HEK293 (cell line): ENCODE measurements around the gene ATP2B3.
A peak's percentile ranks its signal among the peaks of the same experiment; 100 is the strongest.

Source experiments
- CTCF ChIA-PET: fragments of 350-600 bp; formaldehyde crosslinking; extraction: SDS; loops from one replicate; lab custom pipeline; 2021; ENCODE audit warnings: antibody characterized with exemption; lab: Yijun Ruan, JAX
- POLR2A ChIA-PET: fragments of 300-600 bp; formaldehyde crosslinking; extraction: SDS; loops from one replicate; lab custom pipeline; 2020; ENCODE audit warnings: antibody characterized with exemption, inconsistent platforms; lab: Yijun Ruan, JAX
- H3K27ac ChIP-seq: fragments of 200-500 bp; sonication (Bioruptor generic); 2 replicates; pipeline ENCODE4 v1.5.1; 2014; ENCODE audit warnings: low read depth, low read length, control low read depth, inconsistent platforms; ENCODE audit errors: extremely low read depth
- H3K36me3 ChIP-seq, 2 experiments: fragments of 200-500 bp in 1 of 2; sonication (Bioruptor generic) in 1 of 2; 1 replicate in 1 of 2; 2 replicates in 1 of 2; pipeline ENCODE4 v1.5.1; 2014 to 2017; ENCODE audit warnings: inconsistent platforms in 2 of 2, low read length in 2 of 2; ENCODE audit not compliant: control insufficient read depth in 2 of 2, insufficient read depth in 1 of 2
- H3K4me1 ChIP-seq: fragments of 200-500 bp; sonication (Bioruptor generic); 2 replicates; pipeline ENCODE4 v1.5.1; 2014; ENCODE audit warnings: mild to moderate bottlenecking, low read length, inconsistent platforms; ENCODE audit not compliant: control insufficient read depth, insufficient read depth
- H3K4me3 ChIP-seq: 2 replicates; pipeline ENCODE4 v1.5.1; 2011; ENCODE audit warnings: low read depth, mild to moderate bottlenecking, control low read depth, low read length, moderate library complexity
- H3K9me3 ChIP-seq: fragments of 200-500 bp; sonication (Bioruptor generic); 2 replicates; pipeline ENCODE4 v1.5.1; 2014; ENCODE audit warnings: low read depth, low read length, inconsistent platforms; ENCODE audit not compliant: control insufficient read depth, insufficient read depth
- CTCF ChIP-seq: fragments of 450-650 bp; formaldehyde crosslinking; IDR thresholded peaks from 2 replicates; pipeline ENCODE4 v1.5.1; 2016; ENCODE audit warnings: missing biosample characterization, missing genetic modification characterization
- GLIS2 ChIP-seq: fragments of 450-650 bp; formaldehyde crosslinking; IDR thresholded peaks from 2 replicates; pipeline ENCODE4 v1.5.1; 2016; ENCODE audit warnings: missing biosample characterization, missing genetic modification characterization
- KLF9 ChIP-seq: fragments of 450-650 bp; formaldehyde crosslinking; IDR thresholded peaks from 2 replicates; pipeline ENCODE4 v1.5.1; 2016; ENCODE audit warnings: missing biosample characterization, missing genetic modification characterization, low read depth
- SCRT1 ChIP-seq: fragments of 450-650 bp; formaldehyde crosslinking; IDR thresholded peaks from 2 replicates; pipeline ENCODE4 v1.5.1; 2016; ENCODE audit warnings: missing biosample characterization, missing genetic modification characterization, borderline replicate concordance
- SP7 ChIP-seq: fragments of 450-650 bp; formaldehyde crosslinking; IDR thresholded peaks from 2 replicates; pipeline ENCODE4 v1.5.1; 2016; ENCODE audit warnings: missing biosample characterization, missing genetic modification characterization
- YY2 ChIP-seq: fragments of 450-650 bp; formaldehyde crosslinking; IDR thresholded peaks from 2 replicates; pipeline ENCODE4 v1.5.1; 2016; ENCODE audit warnings: missing biosample characterization, missing genetic modification characterization
- ZBTB1 ChIP-seq: fragments of 450-650 bp; formaldehyde crosslinking; IDR thresholded peaks from 2 replicates; pipeline ENCODE4 v1.5.1; 2016; ENCODE audit warnings: missing biosample characterization, missing genetic modification characterization
- ZFP37 ChIP-seq: fragments of 450-650 bp; formaldehyde crosslinking; IDR thresholded peaks from 2 replicates; pipeline ENCODE4 v1.5.1; 2016; ENCODE audit warnings: missing biosample characterization, missing genetic modification characterization
- ZNF157 ChIP-seq: fragments of 450-650 bp; formaldehyde crosslinking; IDR thresholded peaks from 2 replicates; pipeline ENCODE4 v1.5.1; 2016; ENCODE audit warnings: missing biosample characterization, missing genetic modification characterization
- ZNF248 ChIP-seq: fragments of 450-650 bp; formaldehyde crosslinking; IDR thresholded peaks from 2 replicates; pipeline ENCODE4 v1.5.1; 2017; ENCODE audit warnings: missing biosample characterization, missing genetic modification characterization
- ZNF280D ChIP-seq: fragments of 450-650 bp; formaldehyde crosslinking; IDR thresholded peaks from 2 replicates; pipeline ENCODE4 v1.5.1; 2016; ENCODE audit warnings: missing biosample characterization, missing genetic modification characterization
- ZNF335 ChIP-seq: fragments of 450-650 bp; formaldehyde crosslinking; conservative IDR thresholded peaks from 2 replicates; pipeline ENCODE4 v1.5.1; 2016; ENCODE audit warnings: missing biosample characterization, missing genetic modification characterization
- ZNF510 ChIP-seq: fragments of 450-650 bp; formaldehyde crosslinking; IDR thresholded peaks from 2 replicates; pipeline ENCODE4 v1.5.1; 2018; ENCODE audit warnings: mild to moderate bottlenecking, missing genetic modification characterization, missing biosample characterization; ENCODE audit not compliant: insufficient replicate concordance
- ZNF596 ChIP-seq: fragments of 450-650 bp; IDR thresholded peaks from 2 replicates; pipeline ENCODE4 v1.5.0; 2018; ENCODE audit warnings: missing biosample characterization, mild to moderate bottlenecking, missing genetic modification characterization, moderate library complexity
- ZNF654 ChIP-seq: fragments of 450-650 bp; formaldehyde crosslinking; IDR thresholded peaks from 2 replicates; pipeline ENCODE4 v1.5.1; 2016; ENCODE audit warnings: low read depth, missing biosample characterization, missing genetic modification characterization
- ZNF768 ChIP-seq: fragments of 450-650 bp; formaldehyde crosslinking; IDR thresholded peaks from 2 replicates; pipeline ENCODE4 v1.5.1; 2018; ENCODE audit warnings: missing biosample characterization, mild to moderate bottlenecking, missing genetic modification characterization
- TF ChIP-seq, protein P1 (sequence below): fragments of 450-650 bp; formaldehyde crosslinking; IDR thresholded peaks from 2 replicates; pipeline ENCODE4 v1.5.1; 2016; ENCODE audit warnings: missing biosample characterization, missing genetic modification characterization
- TF ChIP-seq, protein P2 (sequence below): fragments of 450-650 bp; formaldehyde crosslinking; IDR thresholded peaks from 2 replicates; pipeline ENCODE4 v1.5.1; 2016; ENCODE audit warnings: missing biosample characterization, missing genetic modification characterization

The ATP2B3 gene

DNA sequence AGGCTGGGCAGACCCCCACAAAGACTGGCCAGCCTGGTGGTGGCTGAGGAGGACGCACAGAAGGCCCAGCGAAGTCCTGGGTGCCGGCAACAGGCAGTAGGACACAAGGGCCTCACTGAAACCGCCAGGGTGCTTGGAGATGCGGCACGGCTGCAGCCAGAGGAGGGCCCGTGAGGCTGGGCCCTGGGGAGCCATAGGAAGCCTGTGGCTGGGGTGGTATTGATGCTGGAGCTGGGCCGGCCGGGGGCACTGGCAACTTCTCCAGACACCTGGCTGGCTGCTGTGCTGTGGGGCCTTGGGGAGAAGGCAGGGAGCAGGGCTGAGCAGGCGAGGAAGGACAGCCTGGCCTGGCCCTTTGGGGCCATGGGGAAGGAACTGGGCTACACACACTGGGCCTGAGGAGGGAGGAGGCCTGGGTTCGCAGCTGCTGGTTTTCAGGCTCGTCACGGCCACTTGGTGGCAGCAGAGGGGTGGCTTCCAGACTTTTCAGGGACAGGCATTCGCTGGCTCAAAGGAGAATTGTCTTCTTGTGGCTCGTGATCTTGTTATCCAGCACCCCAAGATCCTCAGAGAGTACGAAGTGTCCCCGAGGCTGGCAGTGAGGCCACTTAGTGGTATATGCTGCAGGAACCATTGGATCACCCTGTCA is 37.2 kb downstream of the ATP2B3 start:
- Histone ChIP-seq H3K27ac (no peak overlapping the region), H3K9me3 (no peaks in the 10 kb centered on the region), H3K36me3 (no peaks in the 10 kb centered on the region), H3K4me3 (no peak overlapping the region), H3K4me1 (no peaks in the 10 kb centered on the region)
- TF ChIP-seq CTCF (peak; percentile 78), ZNF654 (tag by site-specific recombination) (peak; percentile 87), ZNF335 (tag by site-specific recombination) (peak; percentile 57), ZFP37 (tag by site-specific recombination) (no peak)
- POLR2A ChIA-PET = no interaction called here
- CTCF ChIA-PET = interaction anchor here (0.5 to 3.6 kb wide), 26 partner anchors 9 to 952 kb away, joined by 3 to 36 read pairs (median 4); no protein-coding TSS in a partner anchor

DNA sequence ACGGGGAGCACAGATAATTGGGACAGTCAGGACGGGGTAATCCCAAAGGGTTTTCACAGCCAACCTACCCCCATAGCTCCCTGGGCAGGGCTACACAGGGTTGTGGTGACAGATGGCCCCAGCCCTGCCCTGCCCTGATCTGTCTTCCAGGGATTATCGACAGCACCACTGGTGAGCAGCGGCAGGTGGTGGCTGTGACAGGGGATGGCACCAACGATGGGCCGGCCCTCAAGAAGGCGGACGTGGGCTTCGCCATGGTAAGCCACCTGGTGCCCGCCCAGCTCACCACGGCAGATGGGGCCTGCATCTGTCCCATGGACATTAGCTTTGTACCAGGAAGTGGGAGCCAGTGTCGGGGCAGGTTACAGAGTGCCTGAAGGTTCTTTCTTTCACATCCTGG is 39.3 kb downstream of the ATP2B3 start:
- no peak for TF ChIP-seq SP7
- no peak for TF ChIP-seq ZNF596 (tag by site-specific recombination)
- no peak for TF ChIP-seq ZNF157 (tag by site-specific recombination)
- TF ChIP-seq, protein P1, sequence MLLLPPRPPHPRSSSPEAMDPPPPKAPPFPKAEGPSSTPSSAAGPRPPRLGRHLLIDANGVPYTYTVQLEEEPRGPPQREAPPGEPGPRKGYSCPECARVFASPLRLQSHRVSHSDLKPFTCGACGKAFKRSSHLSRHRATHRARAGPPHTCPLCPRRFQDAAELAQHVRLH (tag by site-specific recombination) = no peak
- TF ChIP-seq ZNF280D (tag by site-specific recombination) = no peak
- no peak for TF ChIP-seq KLF9
- no peak for TF ChIP-seq ZNF510
- TF ChIP-seq GLIS2 (tag by site-specific recombination) = no peak
- no peak for TF ChIP-seq ZNF768 (tag by site-specific recombination)
- no peak for TF ChIP-seq ZNF248 (tag by site-specific recombination)
- TF ChIP-seq SCRT1 (tag by site-specific recombination) = no peak
- TF ChIP-seq YY2 = no peak
- no peak for TF ChIP-seq ZBTB1
- TF ChIP-seq, protein P2, sequence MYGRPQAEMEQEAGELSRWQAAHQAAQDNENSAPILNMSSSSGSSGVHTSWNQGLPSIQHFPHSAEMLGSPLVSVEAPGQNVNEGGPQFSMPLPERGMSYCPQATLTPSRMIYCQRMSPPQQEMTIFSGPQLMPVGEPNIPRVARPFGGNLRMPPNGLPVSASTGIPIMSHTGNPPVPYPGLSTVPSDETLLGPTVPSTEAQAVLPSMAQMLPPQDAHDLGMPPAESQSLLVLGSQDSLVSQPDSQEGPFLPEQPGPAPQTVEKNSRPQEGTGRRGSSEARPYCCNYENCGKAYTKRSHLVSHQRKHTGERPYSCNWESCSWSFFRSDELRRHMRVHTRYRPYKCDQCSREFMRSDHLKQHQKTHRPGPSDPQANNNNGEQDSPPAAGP (tag by site-specific recombination) = no peak
- H3K36me3 ChIP-seq = no peaks in the 10 kb centered on the region
- ChIA-PET POLR2A (interaction anchor here (0.7 kb wide), 1 partner anchor 112 kb away, joined by 3 read pairs; no protein-coding TSS in a partner anchor), CTCF (interaction anchor here (0.7 to 1.6 kb wide), 4 partner anchors 8 to 151 kb away, joined by 3 to 4 read pairs (median 4); no protein-coding TSS in a partner anchor)
- H3K4me1 ChIP-seq = no peaks in the 10 kb centered on the region
- H3K9me3 ChIP-seq = no peaks in the 10 kb centered on the region
- H3K27ac ChIP-seq = no peak overlapping the region
- no peak overlapping the region for H3K4me3 ChIP-seq
